GM19468 (cell line): ENCODE results near the gene ITGAV.
A peak's percentile ranks its signal among the peaks of the same experiment; 100 is the strongest.

ENCODE experiments used
- ATAC-seq: cut with Tn5 transposase; IDR thresholded peaks from one replicate; pipeline ENCODE4 v1.9.1; 2021; ENCODE audit warnings: mild to moderate bottlenecking, moderate library complexity, moderate number of reproducible peaks; ENCODE audit not compliant: unreplicated experiment; ENCODE audit errors: extremely low read depth

ITGAV gene

GRCh38 chr2:186610785-186611184 lies 20.9 kb downstream of the ITGAV start:
- no peak for ATAC-seq

- no peak for ATAC-seq
Observed at GRCh38 chr2:186611526-186611925, 21.7 kb downstream of the ITGAV start.

GRCh38 chr2:186612026-186612425 lies 22.2 kb downstream of the ITGAV start:
- no peak for ATAC-seq

GRCh38 chr2:186612555-186613440 lies 22.9 kb downstream of the ITGAV start:
- no peak for ATAC-seq

- ATAC-seq: no peak
Observed at GRCh38 chr2:186614373-186614772, 24.5 kb downstream of the ITGAV start.

- no peak for ATAC-seq
Observed at GRCh38 chr2:186617148-186617547, 27.3 kb downstream of the ITGAV start.

GRCh38 chr2:186617771-186618170 lies 27.9 kb downstream of the ITGAV start:
- no peak for ATAC-seq

GRCh38 chr2:186618696-186619095 lies 28.8 kb downstream of the ITGAV start:
- ATAC-seq: no peak

- no peak for ATAC-seq
Observed at GRCh38 chr2:186623084-186623483, 33.2 kb downstream of the ITGAV start.

- ATAC-seq: no peak
Observed at GRCh38 chr2:186624276-186624675, 34.4 kb downstream of the ITGAV start.

- no peak for ATAC-seq
Observed at GRCh38 chr2:186629250-186629996, 39.6 kb downstream of the ITGAV start.

- ATAC-seq: no peak
Observed at GRCh38 chr2:186632417-186632816, 42.6 kb downstream of the ITGAV start.

- ATAC-seq: no peak
Observed at GRCh38 chr2:186634701-186635100, 44.8 kb downstream of the ITGAV start.

GRCh38 chr2:186636800-186637496 lies 47.1 kb downstream of the ITGAV start:
- no peak for ATAC-seq

- ATAC-seq: no peak
Observed at GRCh38 chr2:186637497-186637800, 47.6 kb downstream of the ITGAV start.

- ATAC-seq: peak; percentile 55
Observed at GRCh38 chr2:186639939-186640338, 50.1 kb downstream of the ITGAV start.

- no peak for ATAC-seq
Observed at GRCh38 chr2:186641132-186641806, 51.4 kb downstream of the ITGAV start.

GRCh38 chr2:186641807-186642321 lies 52.0 kb downstream of the ITGAV start:
- ATAC-seq: peak; percentile 73

GRCh38 chr2:186644791-186645190 lies 54.9 kb downstream of the ITGAV start:
- ATAC-seq: no peak

GRCh38 chr2:186645999-186646398 lies 56.1 kb downstream of the ITGAV start:
- no peak for ATAC-seq
